HG03432 (cell line): ENCODE data around the gene HOXA10.

ENCODE experiments used
- ATAC-seq: cut with Tn5 transposase; IDR thresholded peaks from one replicate; pipeline ENCODE4 v1.9.1; 2021; ENCODE audit warnings: mild to moderate bottlenecking, moderate library complexity; ENCODE audit not compliant: unreplicated experiment

The HOXA10 gene

DNA sequence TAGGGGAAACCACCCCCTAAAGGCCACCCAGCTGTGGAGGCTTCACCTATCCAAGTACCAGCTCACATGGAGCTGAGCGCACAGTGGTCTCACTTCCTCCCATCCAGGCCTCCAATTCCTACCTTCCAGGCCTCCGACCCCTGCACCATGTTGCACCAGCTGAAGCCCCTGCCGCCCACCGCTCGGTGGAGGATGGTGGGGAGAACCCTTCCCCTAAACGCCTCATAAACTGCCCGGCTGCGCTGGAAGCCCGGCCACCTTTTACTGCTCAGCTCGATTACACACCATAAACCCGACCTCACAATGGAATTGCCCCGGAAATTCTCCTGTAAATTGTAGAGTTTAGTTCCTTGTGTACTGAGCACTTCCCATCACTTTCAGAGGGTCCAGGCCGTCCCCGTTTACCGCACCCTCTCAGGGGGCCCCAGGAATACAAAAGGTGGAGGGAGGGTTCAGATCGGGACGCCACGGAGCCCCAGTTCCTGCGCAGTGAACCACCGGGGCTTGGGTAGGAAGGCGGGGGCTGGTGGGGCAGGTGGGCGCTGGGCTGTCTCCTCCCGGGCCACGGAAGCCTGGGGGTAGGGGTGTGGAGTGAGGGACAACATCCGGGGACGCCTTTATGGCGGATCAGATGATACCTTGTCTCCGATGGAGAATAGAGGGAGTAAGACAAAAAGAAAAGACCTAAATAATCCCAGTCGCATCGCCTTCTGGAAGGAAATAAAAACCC, 16.3 kb downstream of the HOXA10 start:
- no peak for ATAC-seq

DNA sequence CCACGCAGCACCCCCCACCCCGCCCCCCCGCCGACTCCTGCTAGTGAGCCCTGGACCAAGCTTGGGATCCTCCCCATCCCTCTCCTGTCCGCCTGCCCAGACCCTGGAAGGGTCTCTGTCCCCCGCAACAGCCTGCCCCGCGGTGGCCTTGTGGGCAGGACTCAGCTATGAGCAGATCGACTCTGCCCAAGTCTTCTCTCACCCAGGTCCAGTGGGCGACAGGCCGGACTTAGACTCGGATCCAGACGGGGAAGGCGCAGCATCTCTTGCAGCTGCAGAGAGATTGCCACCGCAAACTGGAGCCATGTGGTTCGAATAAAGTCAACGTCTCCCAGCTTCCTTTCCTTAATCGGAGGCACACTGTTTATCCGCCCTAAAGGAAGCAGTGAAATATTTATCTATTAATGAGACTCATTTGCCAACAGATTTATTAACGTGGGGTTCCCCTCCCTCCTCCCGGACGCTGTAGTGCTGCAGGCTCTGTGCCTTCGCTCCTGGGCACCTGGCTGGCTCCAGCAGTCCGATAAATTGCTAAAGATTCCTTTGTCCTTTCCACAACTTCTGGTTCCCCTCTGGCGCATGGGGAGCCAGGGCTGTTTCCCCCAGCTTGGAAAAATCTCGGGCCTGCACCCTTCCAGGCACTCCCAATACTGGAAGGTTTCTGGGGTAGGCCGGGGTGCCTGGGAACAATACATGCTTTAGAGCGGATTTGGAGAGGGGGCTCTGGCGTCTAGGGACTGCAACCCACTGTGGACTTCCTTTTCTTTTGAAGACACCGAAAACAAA, 17.0 kb downstream of the HOXA10 start:
- no peak for ATAC-seq

DNA sequence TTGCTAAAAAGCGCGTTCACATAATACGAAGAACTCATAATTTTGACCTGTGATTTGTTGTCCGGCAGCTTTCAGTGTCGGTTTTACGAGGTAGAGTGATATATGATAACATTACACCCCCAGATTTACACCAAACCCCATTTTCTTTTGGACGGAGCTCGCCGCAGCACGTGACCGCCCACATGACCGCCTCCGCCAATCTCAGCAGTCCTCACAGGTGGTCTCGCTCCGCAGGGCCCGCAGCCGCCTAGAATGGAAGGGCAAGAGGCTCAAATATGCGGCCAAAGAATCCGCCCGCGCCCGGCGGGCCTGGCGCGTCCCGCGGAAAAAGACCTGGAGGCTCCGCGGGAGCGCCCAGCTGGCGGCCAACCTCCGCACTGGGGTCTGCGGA, 17.6 kb downstream of the HOXA10 start, which contains the start of gene HOXA7:
Gene HOXA7 (minus strand): TSS at position 168 of the 391 bp plus-strand sequence. CDS start 130 bp downstream, at position 38.
- no peak for ATAC-seq

DNA sequence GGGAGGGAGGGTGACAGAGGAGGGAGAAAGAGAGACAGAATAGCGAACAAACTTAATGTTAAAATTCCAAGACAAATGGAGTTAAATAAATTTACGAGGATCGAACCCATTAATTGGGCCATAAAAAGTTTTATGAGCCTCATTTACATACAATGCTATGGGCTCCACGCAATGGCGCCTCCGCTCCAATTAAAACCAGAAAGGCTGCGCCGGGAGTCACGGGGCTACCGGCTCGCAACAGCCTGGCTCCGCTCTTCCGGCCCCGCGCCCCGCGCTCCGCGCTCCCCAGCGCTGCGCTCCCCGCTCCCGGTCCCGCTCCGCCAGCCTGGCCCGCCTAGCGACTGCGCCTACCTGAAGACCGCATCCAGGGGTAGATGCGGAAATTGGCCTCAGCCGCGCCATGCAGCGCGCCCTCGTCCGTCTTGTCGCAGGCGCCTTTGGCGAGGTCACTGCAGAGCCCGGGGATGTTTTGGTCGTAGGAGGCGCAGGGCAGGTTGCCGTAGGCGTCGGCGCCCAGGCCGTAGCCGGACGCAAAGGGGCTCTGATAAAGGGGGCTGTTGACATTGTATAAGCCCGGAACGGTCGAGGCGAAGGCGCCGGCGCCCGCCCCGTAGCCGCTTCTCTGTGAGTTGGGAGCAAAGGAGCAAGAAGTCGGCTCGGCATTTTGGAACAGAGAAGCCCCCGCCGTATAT, 18.2 kb downstream of the HOXA10 start:
- no peak for ATAC-seq

DNA sequence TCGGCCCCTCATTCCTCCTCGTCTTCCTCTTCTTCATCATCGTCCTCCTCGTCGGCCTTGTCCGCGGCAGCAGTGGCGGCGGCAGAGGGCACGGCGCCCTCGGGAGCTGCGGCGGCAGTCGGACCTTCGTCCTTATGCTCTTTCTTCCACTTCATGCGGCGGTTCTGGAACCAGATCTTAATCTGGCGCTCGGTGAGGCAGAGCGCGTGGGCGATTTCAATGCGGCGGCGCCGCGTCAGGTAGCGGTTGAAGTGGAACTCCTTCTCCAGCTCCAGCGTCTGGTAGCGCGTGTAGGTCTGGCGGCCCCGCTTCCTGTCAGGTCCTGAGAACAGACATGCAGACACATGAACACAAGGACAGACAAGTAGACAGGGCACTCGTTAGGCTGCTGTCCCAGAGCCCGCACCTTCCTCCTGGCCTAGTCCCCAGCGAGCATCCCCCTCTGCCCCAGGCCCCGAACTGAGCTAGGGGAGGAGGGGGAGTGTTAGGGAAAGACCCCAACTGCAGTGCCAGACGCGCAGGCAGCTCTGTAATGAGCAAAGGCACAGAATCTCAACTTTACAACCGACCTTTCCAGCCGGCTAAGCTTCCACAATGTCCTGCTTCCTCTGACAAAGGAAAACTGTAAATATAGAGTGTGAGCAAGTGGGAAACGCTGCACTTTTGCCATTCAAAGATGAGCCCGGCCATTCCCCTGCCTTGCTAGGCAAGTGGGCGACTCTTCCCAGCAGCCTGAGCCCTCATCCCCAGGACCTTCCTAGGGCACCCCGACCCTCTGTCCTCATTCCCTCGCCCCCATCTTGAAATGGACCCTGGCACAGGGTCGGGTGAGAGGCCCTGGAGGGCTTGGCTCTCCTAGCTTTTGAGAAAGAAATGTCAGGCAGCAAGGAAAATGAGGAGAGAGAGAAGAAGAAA, 19.0 kb downstream of the HOXA10 start:
- no peak for ATAC-seq

DNA sequence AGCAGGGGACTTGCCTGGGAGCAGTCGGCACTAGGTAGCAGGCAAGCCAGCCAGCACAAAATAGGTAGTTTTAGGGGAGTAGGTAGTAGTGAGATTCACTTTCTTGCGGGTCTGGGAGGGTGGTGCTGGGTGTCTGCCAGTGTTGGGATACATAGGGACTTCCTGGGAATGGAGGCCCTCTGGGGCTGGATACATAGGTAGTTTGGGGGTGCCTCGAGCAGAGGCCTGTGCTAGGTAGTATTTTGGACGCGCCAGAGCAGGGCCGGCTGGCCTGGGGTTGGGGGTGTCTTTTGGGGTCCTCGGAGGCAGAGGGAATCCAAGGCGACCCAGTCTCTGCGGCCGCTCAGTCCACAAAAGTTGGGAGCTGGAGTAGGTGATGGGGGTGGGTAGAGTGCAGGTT, 19.8 kb downstream of the HOXA10 start:
- ATAC-seq: no peak

DNA sequence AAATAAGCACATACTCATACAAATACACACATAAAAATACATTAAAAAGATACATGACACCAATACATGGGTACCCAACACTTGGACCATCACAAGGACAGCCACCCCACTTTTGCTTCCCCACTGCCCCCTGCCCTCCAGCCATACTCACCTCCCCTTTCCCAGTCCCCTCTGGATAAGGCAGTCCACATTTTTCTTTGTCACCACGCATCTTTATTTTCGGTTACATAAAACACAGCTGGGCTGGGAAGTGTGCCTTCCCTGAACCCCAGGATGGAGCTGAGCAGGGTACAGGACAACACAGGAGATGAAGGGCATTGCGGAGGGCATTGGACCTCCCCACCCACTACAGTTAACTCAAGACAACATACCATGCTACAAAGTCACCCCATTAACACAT, 20.6 kb downstream of the HOXA10 start:
- ATAC-seq: no peak

DNA sequence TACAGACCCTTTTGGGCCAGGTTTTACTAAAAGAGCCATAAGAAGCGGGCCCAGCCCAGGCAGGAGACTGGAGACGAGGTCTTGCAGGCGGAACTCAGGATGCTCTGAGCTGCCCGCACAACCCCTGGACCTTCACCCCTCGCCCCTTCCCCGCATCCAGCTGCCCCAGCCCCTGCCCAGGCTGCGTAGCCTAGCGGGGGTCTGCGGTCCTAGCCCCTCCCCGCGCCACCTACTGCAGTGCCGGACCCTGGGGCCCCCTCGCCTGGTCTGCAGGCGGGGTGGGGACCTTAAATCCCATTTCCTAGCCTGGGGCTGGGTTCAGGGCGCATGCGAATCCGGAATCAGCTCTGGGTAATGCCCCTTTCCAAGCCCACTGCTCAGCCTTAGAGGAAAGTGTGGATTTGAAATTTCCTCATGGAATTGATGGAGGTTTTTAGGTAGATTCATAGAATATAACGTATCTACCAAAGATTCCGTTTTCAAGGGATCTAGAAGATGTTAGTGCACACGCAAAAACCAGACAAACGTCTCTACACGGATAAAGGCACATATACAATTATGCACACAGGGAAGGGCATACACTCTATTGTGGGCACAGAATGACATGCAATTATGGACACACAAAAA, 21.2 kb downstream of the HOXA10 start:
- no peak for ATAC-seq

DNA sequence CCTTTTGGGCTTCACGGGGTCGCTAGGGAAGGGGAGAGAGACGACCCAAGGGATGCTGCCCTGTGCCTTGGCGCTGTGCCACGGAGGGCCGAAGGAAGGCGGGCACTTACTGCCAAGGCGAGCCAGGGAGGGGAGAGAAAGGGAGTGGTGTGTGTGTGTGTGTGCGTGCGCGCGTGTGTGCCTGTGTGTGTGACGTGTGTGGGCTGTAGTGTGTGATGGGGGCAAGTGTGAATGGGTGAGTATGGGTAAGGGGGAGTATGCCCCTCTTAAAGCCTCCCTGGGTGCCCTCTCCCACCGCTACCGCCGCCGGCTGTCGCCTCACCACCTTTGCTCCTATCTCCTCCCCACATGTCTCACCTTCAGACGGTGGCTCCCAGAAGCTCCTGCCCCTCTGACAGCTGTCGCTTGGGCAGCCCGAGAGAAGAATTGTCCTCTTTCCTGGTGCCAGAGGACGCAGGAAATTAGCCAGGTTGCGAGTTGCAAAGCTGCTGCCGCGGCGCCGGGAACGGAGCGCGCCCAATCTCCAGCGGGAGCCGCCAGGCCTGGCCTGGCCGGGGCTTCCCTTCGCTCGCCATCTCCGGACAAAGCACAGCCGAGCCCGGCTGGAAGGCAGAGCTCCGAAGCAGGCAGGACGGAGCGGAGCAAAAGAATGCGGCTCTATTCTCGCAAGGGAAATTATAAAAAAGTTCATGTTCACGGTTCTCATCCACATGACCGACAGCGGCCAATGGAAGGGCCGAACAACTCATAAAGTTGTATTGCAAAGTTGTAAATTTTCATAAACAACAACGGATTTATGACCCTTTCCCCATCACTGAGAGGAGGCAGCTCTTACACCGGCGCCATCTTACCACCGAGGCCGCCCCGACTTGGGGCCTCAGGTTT, 21.9 kb downstream of the HOXA10 start, which contains the start of gene HOXA3:
Gene HOXA3 (minus strand): TSS at position 653 of the 885 bp plus-strand sequence. CDS start 41,943 bp downstream, outside the sequence.
- ATAC-seq: no peak

DNA sequence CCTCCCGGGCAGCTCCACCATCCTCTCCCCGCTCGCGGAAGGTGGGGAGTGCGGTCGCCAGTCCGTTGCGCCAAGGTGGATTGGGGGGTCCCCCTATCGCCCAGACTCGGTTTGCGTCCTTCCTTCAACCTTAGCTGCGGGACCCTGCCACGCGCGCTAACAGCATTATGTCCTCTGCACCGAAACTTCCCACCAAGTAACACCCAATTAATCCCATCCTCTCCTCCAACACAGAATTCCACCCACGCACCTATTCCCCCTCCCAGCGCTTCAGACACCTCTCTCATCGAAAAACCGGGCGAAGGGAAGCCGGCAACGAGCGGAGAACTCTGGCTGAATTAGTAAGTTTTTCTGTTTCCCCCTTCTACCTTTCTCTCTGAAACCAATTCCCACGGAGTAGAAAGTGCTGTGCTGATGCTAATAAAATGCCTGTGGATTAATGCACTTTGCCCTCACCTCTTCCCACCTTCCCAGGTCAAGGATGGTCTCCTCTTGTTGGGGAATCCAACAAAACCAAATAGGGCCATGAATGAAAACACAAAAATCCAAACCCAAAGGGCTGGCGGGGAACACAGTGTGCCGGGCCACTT, 22.7 kb downstream of the HOXA10 start:
- no peak for ATAC-seq

DNA sequence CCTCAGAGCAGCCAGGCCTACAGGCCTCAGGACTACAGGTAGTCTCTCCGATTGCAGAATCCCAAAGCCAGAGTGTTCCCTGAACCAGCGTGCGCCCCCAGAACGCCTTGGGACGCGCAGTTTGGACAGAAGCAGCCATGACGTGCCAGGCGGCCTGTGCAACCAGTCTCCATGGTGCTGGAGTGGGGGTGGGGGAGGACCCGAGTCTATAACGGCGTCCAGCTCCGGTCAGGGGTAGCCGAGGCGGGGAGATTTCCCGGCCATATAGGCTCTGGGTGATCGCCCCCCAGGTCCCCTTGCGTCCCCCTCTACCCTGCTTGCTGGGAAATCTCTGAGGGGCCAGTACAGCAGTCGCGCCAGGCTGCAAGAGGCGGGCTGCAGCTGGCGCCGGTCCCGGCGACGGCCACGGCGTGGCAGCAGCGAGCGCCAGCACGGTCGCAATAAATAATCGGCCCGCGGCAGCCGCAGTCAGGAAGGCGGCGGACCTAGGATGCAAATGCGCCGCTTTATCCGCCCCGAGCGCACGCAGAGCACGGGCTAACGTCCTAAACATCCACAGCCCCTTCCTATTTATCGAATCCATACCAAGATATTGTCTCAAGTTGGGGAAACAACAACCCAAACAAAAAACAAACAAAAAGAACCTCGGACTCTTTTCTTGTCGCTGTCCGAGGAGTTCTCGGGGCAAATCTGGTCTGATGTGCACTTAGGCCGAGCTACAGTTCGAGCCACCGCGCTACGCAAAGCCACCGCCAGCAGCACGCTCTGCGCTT, 23.4 kb downstream of the HOXA10 start:
- ATAC-seq: peak; percentile 93

DNA sequence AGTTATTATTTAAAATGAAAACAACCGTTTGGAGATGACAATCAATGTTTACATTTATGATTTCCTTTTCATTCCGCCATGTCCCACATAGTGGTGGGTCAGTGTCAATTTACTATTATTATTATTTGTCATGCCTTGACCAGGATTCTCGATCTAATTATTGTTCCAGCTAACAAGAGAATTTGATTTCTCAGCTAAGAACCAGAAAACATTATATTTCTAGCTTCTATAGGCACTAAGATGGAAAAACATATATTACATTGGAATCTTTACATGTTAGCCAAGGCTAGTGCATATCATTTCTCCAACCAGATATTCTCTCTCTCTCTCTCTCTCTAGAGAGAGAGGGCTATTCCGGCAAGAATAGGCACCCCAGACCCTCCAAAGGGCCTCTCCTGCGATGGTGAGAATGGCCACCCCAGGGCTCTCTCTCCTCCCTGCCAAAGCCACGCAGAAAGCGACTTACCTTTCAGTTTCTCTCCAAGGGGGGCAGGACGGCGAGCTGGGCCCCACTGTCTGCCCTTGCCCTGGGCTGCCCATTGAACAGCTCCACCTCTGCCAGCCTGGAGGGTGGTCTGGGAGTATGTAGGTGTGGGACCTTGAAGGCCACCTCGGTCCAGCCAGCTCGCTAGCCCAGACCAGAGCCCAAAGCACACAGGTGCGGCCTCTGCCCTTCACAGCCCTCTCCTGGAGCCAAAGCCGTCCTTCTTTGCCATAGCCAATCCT, 24.1 kb downstream of the HOXA10 start:
- ATAC-seq: no peak

DNA sequence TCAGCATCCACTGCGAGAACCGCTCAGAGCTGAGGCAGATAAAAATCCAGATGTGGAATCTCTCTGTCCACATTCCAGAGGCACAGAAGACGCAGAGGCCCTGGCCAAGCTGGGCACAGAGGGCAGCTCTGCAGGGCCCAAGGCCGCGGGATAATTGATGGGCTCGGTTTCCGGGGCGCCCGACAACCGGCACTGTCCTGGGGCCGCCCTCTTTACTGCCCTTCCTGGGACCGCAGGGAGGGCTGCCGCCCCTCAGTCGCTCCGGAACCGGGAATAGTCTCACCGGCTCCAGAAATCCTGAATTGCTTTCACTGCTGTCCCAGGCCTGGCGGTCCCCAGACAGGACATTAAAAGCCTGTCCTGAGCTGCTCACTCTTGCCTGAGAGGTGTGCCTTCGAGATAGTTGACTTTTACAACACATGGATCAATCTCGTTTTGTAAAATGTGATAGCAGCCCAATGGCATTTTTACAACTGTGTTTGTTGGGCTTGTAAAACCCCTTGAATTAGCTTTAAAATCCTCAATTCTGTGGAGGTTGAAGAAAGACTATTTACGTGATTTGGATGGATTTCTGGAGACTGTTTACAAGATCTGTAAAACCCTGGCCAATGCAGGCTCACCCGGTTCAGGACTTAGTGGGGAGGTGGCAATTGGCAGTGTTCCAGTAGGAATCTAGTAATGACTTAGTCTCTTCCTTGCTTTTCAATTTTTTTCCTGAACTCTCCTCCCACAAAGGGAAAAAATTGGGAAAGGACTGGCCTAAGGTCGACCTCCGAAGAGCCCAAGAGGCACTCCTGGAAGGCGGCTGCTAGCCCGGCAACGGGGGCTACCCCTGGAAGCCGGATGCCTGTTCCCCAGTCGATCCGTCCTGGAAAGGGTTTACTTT, 25.1 kb downstream of the HOXA10 start:
- no peak for ATAC-seq

DNA sequence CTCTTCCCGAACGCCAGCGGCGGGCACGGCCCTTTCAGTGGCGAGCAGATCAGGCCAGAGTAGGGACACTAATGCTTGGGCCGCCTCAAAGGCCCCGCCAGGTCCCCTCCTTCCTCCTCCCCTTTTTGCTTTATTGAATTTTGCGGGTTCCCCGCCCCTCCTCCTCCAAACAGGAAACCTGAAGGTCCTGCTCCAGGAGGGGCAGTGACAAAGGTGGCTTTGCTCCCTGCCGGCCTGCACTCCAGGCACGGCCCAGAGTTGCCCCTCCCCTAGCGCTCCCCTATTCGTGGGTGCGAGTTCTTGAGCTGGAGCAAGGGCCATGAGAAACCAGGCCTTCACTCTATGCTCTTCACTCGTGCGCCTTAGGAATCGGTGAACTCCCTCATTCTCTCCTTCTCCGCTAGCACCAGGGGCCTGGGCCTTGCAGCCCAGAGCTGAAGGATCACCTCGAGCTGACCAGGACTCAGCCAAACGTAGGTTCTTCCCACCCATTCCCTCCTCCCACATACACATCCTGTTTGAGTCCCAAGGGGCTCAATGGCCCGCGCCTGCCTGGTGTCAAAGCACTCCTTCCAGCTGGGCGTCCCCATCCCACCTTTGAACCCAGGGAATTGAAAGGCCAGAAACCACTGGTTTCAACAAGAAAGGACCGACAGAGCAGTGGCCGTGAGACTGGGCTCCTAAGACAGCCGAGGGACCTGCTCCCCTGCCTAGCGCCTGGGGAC, 25.9 kb downstream of the HOXA10 start:
- no peak for ATAC-seq

DNA sequence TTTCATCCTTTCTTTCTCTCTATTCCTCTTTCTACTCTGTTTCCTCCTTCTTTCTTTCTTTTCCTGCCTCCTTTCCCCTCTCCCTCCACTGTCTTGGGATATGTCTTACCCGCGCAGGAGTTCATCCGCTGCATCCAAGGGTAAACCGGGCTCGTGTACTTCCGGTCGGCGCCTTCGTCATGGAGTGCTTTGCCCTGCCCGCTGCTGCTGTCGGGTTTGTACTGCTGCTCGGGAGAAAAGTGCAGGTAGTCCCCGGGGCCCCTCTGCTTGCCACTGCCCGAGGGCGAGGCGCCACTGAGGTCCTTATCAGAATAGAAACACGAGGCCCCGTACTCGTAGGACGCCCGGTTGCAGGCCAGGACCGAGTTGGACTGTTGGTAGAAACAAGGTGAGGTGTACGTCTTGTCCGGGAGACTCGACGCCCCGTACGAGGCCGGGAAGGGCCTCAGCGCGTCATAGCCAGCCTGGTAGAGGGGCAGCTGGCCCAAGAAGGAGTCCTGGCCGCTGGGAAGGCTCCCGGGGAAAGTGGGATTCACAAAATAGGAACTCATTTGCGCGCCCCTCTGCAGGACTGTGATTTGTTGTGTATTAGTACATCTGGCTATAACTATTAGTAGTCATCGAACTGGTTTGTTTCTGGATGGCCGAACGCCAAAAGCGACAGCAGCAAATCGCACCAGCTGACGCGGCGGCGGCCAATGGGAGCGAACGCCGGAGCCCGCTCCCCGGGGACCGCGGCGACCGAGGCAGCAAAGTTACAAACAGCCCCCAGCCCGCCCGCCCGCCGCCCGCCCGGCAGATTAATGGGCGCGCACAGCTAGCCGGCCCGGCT, 26.7 kb downstream of the HOXA10 start, which contains the start of gene HOXA6:
Gene HOXA6 (minus strand): TSS at position 576 of the 832 bp plus-strand sequence. CDS start 25 bp downstream, at position 551.
- no peak for ATAC-seq
